GM10248 (cell line): ENCODE data around the gene LEAP2.

Experiments used
- CTCF ChIA-PET: fragments of 300-600 bp; sonication (Branson Sonifier 250); formaldehyde crosslinking; extraction: SDS; loops from one replicate; lab custom pipeline; 2021; ENCODE audit warnings: antibody characterized with exemption; lab: Yijun Ruan, JAX
- POLR2A ChIA-PET: fragments of 350-650 bp; sonication (Branson Sonifier 250); formaldehyde crosslinking; extraction: SDS; loops from one replicate; lab custom pipeline; 2020; ENCODE audit warnings: antibody characterized with exemption; lab: Yijun Ruan, JAX
- DNase-seq: peaks from one replicate; pipeline ENCODE4 v3.0.0; 2012; ENCODE audit errors: extremely low spot score
- CTCF ChIP-seq: IDR thresholded peaks from 2 replicates; pipeline ENCODE4 v1.5.1; 2012; ENCODE audit warnings: mild to moderate bottlenecking, low read depth; ENCODE audit errors: extremely low read depth, missing control alignments, control extremely low read depth

Gene LEAP2

GRCh38 chr5:132895719-132896305 is 22.3 kb downstream of the LEAP2 start:
- DNase-seq, result no peak
- TF ChIP-seq CTCF, result no peak
- ChIA-PET CTCF (interaction anchor here (1.2 kb wide), 1 partner anchor 9 kb away, joined by 4 read pairs; no protein-coding TSS in a partner anchor), POLR2A (no interaction called here)

- DNase-seq, result no peak
- ChIA-PET CTCF (interaction anchor here (1.2 to 2.0 kb wide), 4 partner anchors 9 to 14 kb away, joined by 3 to 6 read pairs (median 4); no protein-coding TSS in a partner anchor), POLR2A (no interaction called here)
- TF ChIP-seq CTCF, result no peak
Measured at GRCh38 chr5:132896685-132897084, 23.2 kb downstream of the LEAP2 start.

- TF ChIP-seq CTCF, result no peak
- ChIA-PET POLR2A (no interaction called here), CTCF (interaction anchor here (0.9 to 2.0 kb wide), 3 partner anchors 10 to 14 kb away, joined by 3 to 6 read pairs (median 5); no protein-coding TSS in a partner anchor)
- no peak for DNase-seq
Measured at GRCh38 chr5:132898094-132898493, 24.6 kb downstream of the LEAP2 start.

GRCh38 chr5:132901036-132901435 is 27.6 kb downstream of the LEAP2 start:
- ChIA-PET POLR2A (no interaction called here), CTCF (interaction anchor here (1.1 kb wide), 1 partner anchor 10 kb away, joined by 3 read pairs; no protein-coding TSS in a partner anchor)
- DNase-seq, result no peak
- no peak for TF ChIP-seq CTCF

GRCh38 chr5:132901730-132902129 is 28.3 kb downstream of the LEAP2 start:
- TF ChIP-seq CTCF, result no peak
- ChIA-PET CTCF (no interaction called here), POLR2A (no interaction called here)
- no peak for DNase-seq

GRCh38 chr5:132905938-132906337 is 32.5 kb downstream of the LEAP2 start:
- ChIA-PET CTCF (interaction anchor here (0.6 to 1.7 kb wide), 2 partner anchors 10 to 1692 kb away, joined by 3 read pairs; no protein-coding TSS in a partner anchor), POLR2A (no interaction called here)
- DNase-seq, result no peak
- no peak for TF ChIP-seq CTCF

GRCh38 chr5:132907161-132907560 is 33.7 kb downstream of the LEAP2 start:
- CTCF ChIA-PET, result interaction anchor here (1.0 to 1.7 kb wide), 3 partner anchors 9 to 45 kb away, joined by 3 read pairs; no protein-coding TSS in a partner anchor
- no peak for TF ChIP-seq CTCF
- DNase-seq, result no peak
- POLR2A ChIA-PET, result no interaction called here
